Measurements from ENCODE around the gene CBX3. TPM values are rescaled to one million over a fixed set of nuclear protein-coding genes. Genes with fewer than 3 reads are reported as not detected.
"Not testable (repeated sequence)": the region's sequence is repeated elsewhere in the genome, so short reads cannot be mapped to it uniquely, and the experiment has no call there.

Gene CBX3
- total RNA-seq = 100 to 1,000 TPM; 213 to 219 TPM
- 277 TPM for polyA plus RNA-seq (2013, experiment 1 of 2)
- polyA plus RNA-seq (2013, experiment 2 of 2) = 276 TPM
- long read RNA-seq, experiment 1, transcript CBX3-206 (3 exons, 860 nt) = minor isoform, 12 of 181 reads
- long read RNA-seq, experiment 1, transcript CBX3-201 (6 exons, 2,128 nt) = minor isoform, 7 of 181 reads
- long read RNA-seq, experiment 1, transcript CBX3-202 (6 exons, 1,857 nt) = major isoform, 61 of 181 reads
- long read RNA-seq, experiment 1, partial matches to known transcripts = 83 of 181 reads
- long read RNA-seq, experiment 1, other reads (novel, unspliced or antisense) = 17 of 181 reads
- long read RNA-seq, experiment 2, transcript CBX3-201 (6 exons, 2,128 nt) = minor isoform, 31 of 556 reads
- long read RNA-seq, experiment 2, transcript CBX3-202 (6 exons, 1,857 nt) = major isoform, 438 of 556 reads
- long read RNA-seq, experiment 2, transcript CBX3-203 (6 exons, 1,717 nt) = minor isoform, 14 of 556 reads
- long read RNA-seq, experiment 2, partial matches to known transcripts = 41 of 556 reads
- long read RNA-seq, experiment 2, other reads (novel, unspliced or antisense) = 29 of 556 reads
- long read RNA-seq, experiment 3, transcript CBX3-203 (6 exons, 1,717 nt) = minor isoform, 10 of 687 reads
- long read RNA-seq, experiment 3, transcript CBX3-201 (6 exons, 2,128 nt) = minor isoform, 50 of 687 reads
- long read RNA-seq, experiment 3, transcript CBX3-202 (6 exons, 1,857 nt) = major isoform, 557 of 687 reads
- long read RNA-seq, experiment 3, partial matches to known transcripts = 39 of 687 reads
- long read RNA-seq, experiment 3, other reads (novel, unspliced or antisense) = 31 of 687 reads
- long read RNA-seq, experiment 4, transcript CBX3-202 (6 exons, 1,857 nt) = major isoform, 575 of 697 reads
- long read RNA-seq, experiment 4, transcript CBX3-203 (6 exons, 1,717 nt) = minor isoform, 15 of 697 reads
- long read RNA-seq, experiment 4, transcript CBX3-201 (6 exons, 2,128 nt) = minor isoform, 64 of 697 reads
- long read RNA-seq, experiment 4, partial matches to known transcripts = 13 of 697 reads
- long read RNA-seq, experiment 4, other reads (novel, unspliced or antisense) = 30 of 697 reads

- Histone ChIP-seq H3K27ac (ENCODE audit: low read depth, low read length) (peak within 1 kb of the TSS; percentile 99), H3K9ac (ENCODE audit: extremely low read depth, low read length, poor library complexity, severe bottlenecking) (peak within 1 kb of the TSS; percentile 100), H3K4me3 (ENCODE audit: low read length) (peak within 1 kb of the TSS; percentile 98), H3K27me3 (ENCODE audit: control insufficient read depth, insufficient read depth, low read length, poor library complexity, severe bottlenecking) (no peaks in the 10 kb centered on the region), H3K4me1 (ENCODE audit: control insufficient read depth, insufficient read depth, low read length) (no peaks in the 10 kb centered on the region), H3K36me3 (ENCODE audit: control insufficient read depth, insufficient read depth, low read length) (peaks cover 55% of the 10 kb centered on the region), H3K9me3 (ENCODE audit: control insufficient read depth, low read length) (no peaks in the 10 kb centered on the region)
- Mint-ChIP-seq H3K4me3 (peak within 1 kb of the TSS; percentile 100), H3K9me3 (no peaks in the 10 kb centered on the region), H3K27me3 (ENCODE audit: insufficient read depth) (no peaks in the 10 kb centered on the region), H3K27ac (peak within 1 kb of the TSS; percentile 100), H3K36me3 (ENCODE audit: low read depth) (peaks cover 72% of the 10 kb centered on the region), H3K4me1 (peaks cover 29% of the 10 kb centered on the region)
- peak; percentile 98 for DNase-seq
- TF ChIP-seq, protein P1, sequence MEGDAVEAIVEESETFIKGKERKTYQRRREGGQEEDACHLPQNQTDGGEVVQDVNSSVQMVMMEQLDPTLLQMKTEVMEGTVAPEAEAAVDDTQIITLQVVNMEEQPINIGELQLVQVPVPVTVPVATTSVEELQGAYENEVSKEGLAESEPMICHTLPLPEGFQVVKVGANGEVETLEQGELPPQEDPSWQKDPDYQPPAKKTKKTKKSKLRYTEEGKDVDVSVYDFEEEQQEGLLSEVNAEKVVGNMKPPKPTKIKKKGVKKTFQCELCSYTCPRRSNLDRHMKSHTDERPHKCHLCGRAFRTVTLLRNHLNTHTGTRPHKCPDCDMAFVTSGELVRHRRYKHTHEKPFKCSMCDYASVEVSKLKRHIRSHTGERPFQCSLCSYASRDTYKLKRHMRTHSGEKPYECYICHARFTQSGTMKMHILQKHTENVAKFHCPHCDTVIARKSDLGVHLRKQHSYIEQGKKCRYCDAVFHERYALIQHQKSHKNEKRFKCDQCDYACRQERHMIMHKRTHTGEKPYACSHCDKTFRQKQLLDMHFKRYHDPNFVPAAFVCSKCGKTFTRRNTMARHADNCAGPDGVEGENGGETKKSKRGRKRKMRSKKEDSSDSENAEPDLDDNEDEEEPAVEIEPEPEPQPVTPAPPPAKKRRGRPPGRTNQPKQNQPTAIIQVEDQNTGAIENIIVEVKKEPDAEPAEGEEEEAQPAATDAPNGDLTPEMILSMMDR (conservative IDR thresholded peaks at IDR 0.05) = no peak
- WGBS, 2 experiments (ENCODE audit: insufficient coverage in 1 of 2, insufficient read length in 1 of 2) = 0% methylated on average over 2 to 72 of the region's 86 CpGs
These were observed at the start of gene CBX3 for GRCh38 chr7:26201247-26202018. CBX3 (plus strand) TSS chr7:26201745; CDS start chr7:26202999, 1,254 bp downstream.

- Histone ChIP-seq H3K27ac (ENCODE audit: low read depth, low read length) (no peak within 1 kb of the TSS), H3K4me1 (ENCODE audit: control insufficient read depth, insufficient read depth, low read length) (peaks cover 9% of the 10 kb centered on the region), H3K36me3 (ENCODE audit: control insufficient read depth, insufficient read depth, low read length) (no peaks in the 10 kb centered on the region), H3K27me3 (ENCODE audit: control insufficient read depth, insufficient read depth, low read length, poor library complexity, severe bottlenecking) (no peaks in the 10 kb centered on the region), H3K9me3 (ENCODE audit: control insufficient read depth, low read length) (no peaks in the 10 kb centered on the region), H3K9ac (ENCODE audit: extremely low read depth, low read length, poor library complexity, severe bottlenecking) (peak within 1 kb of the TSS; percentile 21), H3K4me3 (ENCODE audit: low read length) (peak within 1 kb of the TSS; percentile 86)
- peak; percentile 92 for DNase-seq
- TF ChIP-seq, protein P1 (conservative IDR thresholded peaks at IDR 0.05) = no peak
- WGBS, 2 experiments (ENCODE audit: insufficient coverage in 1 of 2, insufficient read length in 1 of 2) = 0 to 1% methylated on average over 8 to 95 of the region's 95 CpGs
- peak within 1 kb of the TSS; percentile 90 for H3K4me3 Mint-ChIP-seq
- peaks cover 8% of the 10 kb centered on the region for H3K36me3 Mint-ChIP-seq (ENCODE audit: low read depth)
- H3K27ac Mint-ChIP-seq = peak within 1 kb of the TSS; percentile 88
- no peaks in the 10 kb centered on the region for H3K27me3 Mint-ChIP-seq (ENCODE audit: insufficient read depth)
- H3K9me3 Mint-ChIP-seq = peaks cover 12% of the 10 kb centered on the region
- peaks cover 35% of the 10 kb centered on the region for H3K4me1 Mint-ChIP-seq
These were observed 49.4 kb upstream of the CBX3 start, which contains the start of gene NFE2L3 for GRCh38 chr7:26151953-26152781. NFE2L3 (plus strand) TSS chr7:26152198; CDS start chr7:26152499, 301 bp downstream.

DNA sequence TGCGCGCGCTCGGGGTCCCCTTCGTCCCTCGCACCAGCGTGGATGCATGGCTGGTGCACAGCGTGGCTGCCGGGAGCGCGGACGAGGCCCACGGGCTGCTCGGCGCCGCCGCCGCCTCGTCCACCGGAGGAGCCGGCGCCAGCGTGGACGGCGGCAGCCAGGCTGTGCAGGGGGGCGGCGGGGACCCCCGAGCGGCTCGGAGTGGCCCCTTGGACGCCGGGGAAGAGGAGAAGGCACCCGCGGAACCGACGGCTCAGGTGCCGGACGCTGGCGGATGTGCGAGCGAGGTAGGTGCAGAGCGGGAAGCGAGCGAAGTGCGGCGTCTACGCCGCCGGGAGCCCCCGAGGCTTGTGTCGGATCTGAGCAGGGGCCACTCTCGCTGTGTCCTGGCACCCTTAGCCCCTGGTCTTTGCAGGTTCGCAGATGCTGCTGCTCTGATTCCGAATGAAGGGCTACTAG is 48.7 kb upstream of the CBX3 start:
- H3K9me3 ChIP-seq (ENCODE audit: control insufficient read depth, low read length); H3K36me3 Mint-ChIP-seq (ENCODE audit: low read depth); H3K4me1 ChIP-seq (ENCODE audit: control insufficient read depth, insufficient read depth, low read length); H3K27me3 ChIP-seq (ENCODE audit: control insufficient read depth, insufficient read depth, low read length, poor library complexity, severe bottlenecking); H3K9me3 Mint-ChIP-seq; H3K36me3 ChIP-seq (ENCODE audit: control insufficient read depth, insufficient read depth, low read length); H3K27ac ChIP-seq (ENCODE audit: low read depth, low read length); H3K27me3 Mint-ChIP-seq (ENCODE audit: insufficient read depth): not testable (repeated sequence)
- Mint-ChIP-seq H3K4me3 (peak overlapping the region; percentile 90), H3K4me1 (peaks cover 35% of the 10 kb centered on the region), H3K27ac (peak overlapping the region; percentile 88)
- H3K4me3 ChIP-seq (ENCODE audit: low read length) = peak overlapping the region; percentile 86
- peak; percentile 61 for DNase-seq
- H3K9ac ChIP-seq (ENCODE audit: extremely low read depth, low read length, poor library complexity, severe bottlenecking) = peak overlapping the region; percentile 21
- WGBS, 2 experiments (ENCODE audit: insufficient coverage in 1 of 2, insufficient read length in 1 of 2) = 0 to 1% methylated on average over 2 to 54 of the region's 54 CpGs

Data from endodermal cell (in vitro differentiated cells).